ENCODE data around the gene RAPGEF6. TPM values are rescaled to one million over a fixed set of nuclear protein-coding genes. Genes with fewer than 3 reads are reported as not detected.

RAPGEF6 gene
- total and polyA plus RNA-seq, 12 donors = 2.5 to 33.8 (median 14.4) TPM

- Histone ChIP-seq H3K9me3 (replicated peaks in 1 of 3) (no peaks in the 10 kb centered on the region), H3K27me3 (no peaks in the 10 kb centered on the region), H3K27ac (no peak overlapping the region), H3K4me1 (replicated peaks in 1 of 2) (no peaks in the 10 kb centered on the region), H3K36me3 (replicated peaks in 1 of 2) (no peaks in the 10 kb centered on the region), H3K4me3 (no peak overlapping the region)
- WGBS, 4 donors = 97 to 99% (median 98%) methylated on average over 8 of the region's 8 CpGs
- DNase-seq = no peak
- TF ChIP-seq CTCF (IDR thresholded peaks at IDR 0.05) (no peak), POLR2A (IDR thresholded peaks at IDR 0.05) (no peak)
- intact Hi-C loops (cut with DNase I) = no loop called here
Measured at GRCh38 chr5:131575660-131576227, 59.3 kb downstream of the RAPGEF6 start.

- H3K4me1 ChIP-seq (replicated peaks in 1 of 2) = no peaks in the 10 kb centered on the region
- TF ChIP-seq POLR2A (IDR thresholded peaks at IDR 0.05) (no peak), CTCF (IDR thresholded peaks at IDR 0.05) (no peak)
- H3K36me3 ChIP-seq (replicated peaks in 1 of 2) = no peaks in the 10 kb centered on the region
- no peak overlapping the region for H3K27ac ChIP-seq
- intact Hi-C loops (cut with DNase I) = no loop called here
- no peak overlapping the region for H3K4me3 ChIP-seq
- no peaks in the 10 kb centered on the region for H3K9me3 ChIP-seq (replicated peaks in 1 of 3)
- WGBS, 4 donors = 96 to 100% (median 98%) methylated on average over 9 of the region's 9 CpGs
- no peaks in the 10 kb centered on the region for H3K27me3 ChIP-seq
- peak in 1 of 7 donors; percentile 18 for DNase-seq
Measured at GRCh38 chr5:131571669-131572168, 63.3 kb downstream of the RAPGEF6 start.

GRCh38 chr5:131570757-131571156 lies 64.3 kb downstream of the RAPGEF6 start:
- no peak overlapping the region for H3K27ac ChIP-seq
- DNase-seq = peak in 1 of 7 donors; percentile 35
- no peak overlapping the region for H3K4me3 ChIP-seq
- H3K36me3 ChIP-seq (replicated peaks in 1 of 2) = no peaks in the 10 kb centered on the region
- 94 to 95% (median 94%) methylated on average over 7 of the region's 7 CpGs for WGBS, 4 donors
- TF ChIP-seq POLR2A (IDR thresholded peaks at IDR 0.05) (no peak), CTCF (IDR thresholded peaks at IDR 0.05) (no peak)
- no peaks in the 10 kb centered on the region for H3K4me1 ChIP-seq (replicated peaks in 1 of 2)
- intact Hi-C loops (cut with DNase I) = no loop called here
- no peaks in the 10 kb centered on the region for H3K9me3 ChIP-seq (replicated peaks in 1 of 3)
- H3K27me3 ChIP-seq = no peaks in the 10 kb centered on the region

GRCh38 chr5:131564229-131564652 lies 70.8 kb downstream of the RAPGEF6 start:
- Histone ChIP-seq H3K27ac (no peak overlapping the region), H3K9me3 (replicated peaks in 1 of 3) (no peaks in the 10 kb centered on the region), H3K4me3 (no peak overlapping the region), H3K36me3 (replicated peaks in 1 of 2) (no peaks in the 10 kb centered on the region), H3K27me3 (no peaks in the 10 kb centered on the region), H3K4me1 (replicated peaks in 1 of 2) (peaks cover 0 to 8% of the 10 kb centered on the region in 2 donors)
- no peak for DNase-seq
- TF ChIP-seq CTCF (IDR thresholded peaks at IDR 0.05) = no peak
- no peak for TF ChIP-seq POLR2A (IDR thresholded peaks at IDR 0.05)
- intact Hi-C loops (cut with DNase I) = no loop called here
- WGBS, 4 donors = 88 to 93% (median 93%) methylated on average over 4 of the region's 4 CpGs

Data from adrenal gland (tissue), 12 donors.